Neural progenitor cell (in vitro differentiated cells): ENCODE results near the gene PDZD11.

Experiments used
- CTCF ChIP-seq: fragments of 200-600 bp; sonication (generic); IDR thresholded peaks from 2 replicates; pipeline ENCODE4 v1.5.1; 2017; ENCODE audit warnings: antibody characterized with exemption, mild to moderate bottlenecking
- EZH2 ChIP-seq: fragments of 200-600 bp; sonication (generic); IDR thresholded peaks from 2 replicates; pipeline ENCODE4 v1.6.1; 2017; ENCODE audit warnings: antibody characterized with exemption, mild to moderate bottlenecking, moderate library complexity
- EZH2phosphoT487 ChIP-seq: fragments of 200-600 bp; sonication (generic); IDR thresholded peaks from 2 replicates; pipeline ENCODE4 v1.6.1; 2017; ENCODE audit warnings: antibody characterized with exemption

- TF ChIP-seq CTCF: no peak
- TF ChIP-seq EZH2: no peak
- TF ChIP-seq EZH2phosphoT487: no peak
Measured at GRCh38 chrX:70264784-70265183, 24.9 kb downstream of the PDZD11 start.
